Kasumi-1 (cell line): ENCODE data around the gene VWF.
"Not testable (repeated sequence)": the region's sequence is repeated elsewhere in the genome, so short reads cannot be mapped to it uniquely, and the experiment has no call there.

Experiments
- DNase-seq, 2 experiments: peaks; one replicate each; lab custom pipeline; 2025; lab: John Stamatoyannopoulos, UW

VWF gene

GRCh38 chr12:6032726-6033125 is 91.7 kb downstream of the VWF start:
- DNase-seq: no peak

- DNase-seq: no peak
Observed at GRCh38 chr12:6031001-6031400, 93.5 kb downstream of the VWF start.

GRCh38 chr12:6030081-6030480 is 94.4 kb downstream of the VWF start:
- no peak for DNase-seq

GRCh38 chr12:6029401-6029800 is 95.1 kb downstream of the VWF start:
- DNase-seq: no peak

- DNase-seq: no peak
Observed at GRCh38 chr12:6026998-6027397, 97.5 kb downstream of the VWF start.

- DNase-seq: not testable (repeated sequence)
Observed at GRCh38 chr12:6025703-6026298, 98.7 kb downstream of the VWF start.

GRCh38 chr12:6024066-6024465 is 100.4 kb downstream of the VWF start:
- DNase-seq: not testable (repeated sequence)

GRCh38 chr12:6020930-6021329 is 103.5 kb downstream of the VWF start:
- no peak for DNase-seq

- not testable (repeated sequence) for DNase-seq
Observed at GRCh38 chr12:6020511-6020910, 104.0 kb downstream of the VWF start.

GRCh38 chr12:6019256-6019655 is 105.2 kb downstream of the VWF start:
- not testable (repeated sequence) for DNase-seq

- no peak for DNase-seq
Observed at GRCh38 chr12:6018265-6018664, 106.2 kb downstream of the VWF start.

- DNase-seq: no peak
Observed at GRCh38 chr12:6016756-6017155, 107.7 kb downstream of the VWF start.

- not testable (repeated sequence) for DNase-seq
Observed at GRCh38 chr12:6016004-6016403, 108.5 kb downstream of the VWF start.

GRCh38 chr12:6015271-6015670 is 109.2 kb downstream of the VWF start:
- not testable (repeated sequence) for DNase-seq

GRCh38 chr12:6010631-6011350 is 113.7 kb downstream of the VWF start:
- not testable (repeated sequence) for DNase-seq

- no peak for DNase-seq
Observed at GRCh38 chr12:5997260-5997659, 127.2 kb downstream of the VWF start.

- no peak for DNase-seq
Observed at GRCh38 chr12:5996459-5996858, 128.0 kb downstream of the VWF start.

GRCh38 chr12:5989621-5990020 is 134.8 kb downstream of the VWF start:
- DNase-seq: no peak

GRCh38 chr12:5988659-5989116 is 135.8 kb downstream of the VWF start:
- peak; percentile 13 to 18 for DNase-seq

GRCh38 chr12:5988088-5988487 is 136.4 kb downstream of the VWF start:
- DNase-seq: no peak

GRCh38 chr12:5987573-5987972 is 136.9 kb downstream of the VWF start:
- DNase-seq: no peak

- no peak for DNase-seq
Observed at GRCh38 chr12:5985471-5985870, 139.0 kb downstream of the VWF start.

- no peak for DNase-seq
Observed at GRCh38 chr12:5984873-5985272, 139.6 kb downstream of the VWF start.

GRCh38 chr12:5982106-5982505 is 142.4 kb downstream of the VWF start:
- no peak for DNase-seq
